HG02938 (cell line): Measurements from ENCODE around the gene SLC16A8.
"Not testable (repeated sequence)": the region's sequence is repeated elsewhere in the genome, so short reads cannot be mapped to it uniquely, and the experiment has no call there.

Experiments used
- ATAC-seq: cut with Tn5 transposase; IDR thresholded peaks from one replicate; pipeline ENCODE4 v1.9.1; 2021; ENCODE audit warnings: mild to moderate bottlenecking, moderate library complexity; ENCODE audit not compliant: unreplicated experiment

Gene SLC16A8

DNA sequence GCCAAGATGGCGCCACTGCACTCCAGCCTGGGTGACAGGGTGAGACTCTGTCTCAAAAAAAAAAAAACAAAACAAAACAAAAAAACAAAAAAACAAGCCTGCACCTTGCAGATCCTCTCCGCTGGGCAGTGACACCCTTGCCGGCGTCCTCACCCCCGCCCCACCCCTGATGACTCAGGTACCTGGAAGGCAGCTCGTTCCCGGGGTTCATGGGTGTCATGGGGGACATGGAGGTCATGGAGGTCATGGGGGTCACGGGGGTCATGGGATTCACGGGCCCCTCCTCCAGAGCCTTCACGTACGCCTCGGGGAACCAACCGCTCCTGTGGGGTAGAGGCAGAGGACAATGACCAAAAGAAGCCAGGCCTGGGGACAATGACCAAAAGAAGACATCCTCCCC, 3.0 kb upstream of the SLC16A8 start:
- ATAC-seq = no peak

- no peak for ATAC-seq
Measured at GRCh38 chr22:38086001-38086845, 2.2 kb upstream of the SLC16A8 start.

DNA sequence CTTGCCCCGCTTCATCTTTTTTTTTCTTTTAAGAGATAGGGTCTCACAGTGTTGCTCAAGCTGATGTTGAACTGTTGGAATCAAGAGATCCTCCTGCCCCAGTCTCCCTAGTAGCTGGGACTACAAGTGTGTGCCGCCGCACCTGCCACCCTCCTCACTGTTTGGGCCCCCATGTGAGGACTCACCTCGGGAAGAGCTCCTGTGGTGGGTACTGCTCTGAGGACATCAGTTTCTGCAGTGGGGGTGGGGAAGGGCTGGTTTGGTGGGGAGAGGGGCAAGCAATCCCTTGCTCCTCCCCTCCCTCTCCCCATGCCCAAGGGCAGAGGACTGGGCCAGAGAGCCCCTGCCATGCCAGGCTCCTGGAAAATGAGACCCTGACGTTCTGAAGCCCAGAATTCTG, 1.5 kb upstream of the SLC16A8 start:
- ATAC-seq = no peak

DNA sequence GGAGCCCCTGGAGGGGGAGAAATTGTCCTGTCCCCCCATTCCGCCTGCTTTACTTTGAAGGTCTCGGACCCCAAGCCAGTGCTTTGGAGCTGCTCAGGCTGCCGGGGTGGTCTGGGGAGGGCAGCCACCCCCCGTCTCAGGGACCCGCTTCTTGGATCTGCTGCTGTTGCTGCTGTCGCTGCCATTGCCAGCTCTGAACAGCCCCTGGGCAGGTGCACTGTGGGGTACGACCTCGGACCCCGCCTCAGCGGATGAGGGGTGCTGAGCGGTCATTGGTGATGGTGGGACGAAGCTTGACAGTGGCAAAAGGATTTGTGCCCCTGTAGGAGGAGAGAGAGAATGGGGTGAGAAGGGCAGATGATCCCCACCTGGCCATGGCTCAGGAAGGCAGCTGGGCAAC, 1.1 kb upstream of the SLC16A8 start:
- no peak for ATAC-seq

DNA sequence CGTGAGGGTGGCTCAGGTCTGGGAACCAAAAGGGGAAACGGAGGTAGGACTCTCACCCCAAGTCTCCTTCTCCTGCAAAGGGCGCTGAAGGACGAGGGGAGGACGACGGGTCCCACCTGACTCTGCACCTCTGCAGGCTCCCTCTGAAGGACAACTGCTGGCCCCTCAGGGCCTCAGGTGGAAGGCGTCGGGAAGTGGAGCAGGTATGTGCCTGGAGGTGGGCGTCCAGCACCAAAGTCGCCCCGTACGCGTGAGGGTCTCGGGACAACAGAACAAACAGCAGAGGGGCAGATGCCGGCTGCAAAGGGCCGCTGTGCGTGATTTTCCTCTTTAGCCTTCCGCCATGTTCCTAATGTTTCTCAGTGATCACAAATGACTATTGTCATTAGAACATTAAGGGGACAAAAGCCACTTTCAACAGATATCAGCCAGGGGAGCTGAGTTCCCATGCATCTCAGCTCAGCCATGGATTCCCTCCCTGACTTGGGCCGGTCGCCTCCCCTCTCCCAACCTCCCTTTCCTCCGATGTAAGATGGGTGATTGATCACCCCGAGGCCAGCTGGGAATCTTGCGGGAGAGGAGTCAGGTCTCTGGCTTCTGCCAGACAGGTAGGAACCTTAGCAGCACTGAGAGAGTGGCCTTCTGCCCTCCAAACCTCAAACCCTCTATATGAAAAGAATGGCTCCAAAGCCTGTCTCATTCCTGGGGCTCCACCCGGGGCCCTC, 836 bp downstream of the SLC16A8 start:
- ATAC-seq = no peak

GRCh38 chr22:38081941-38082828, 1.8 kb downstream of the SLC16A8 start:
- ATAC-seq = no peak

GRCh38 chr22:38081636-38081940, 2.4 kb downstream of the SLC16A8 start:
- ATAC-seq = no peak

DNA sequence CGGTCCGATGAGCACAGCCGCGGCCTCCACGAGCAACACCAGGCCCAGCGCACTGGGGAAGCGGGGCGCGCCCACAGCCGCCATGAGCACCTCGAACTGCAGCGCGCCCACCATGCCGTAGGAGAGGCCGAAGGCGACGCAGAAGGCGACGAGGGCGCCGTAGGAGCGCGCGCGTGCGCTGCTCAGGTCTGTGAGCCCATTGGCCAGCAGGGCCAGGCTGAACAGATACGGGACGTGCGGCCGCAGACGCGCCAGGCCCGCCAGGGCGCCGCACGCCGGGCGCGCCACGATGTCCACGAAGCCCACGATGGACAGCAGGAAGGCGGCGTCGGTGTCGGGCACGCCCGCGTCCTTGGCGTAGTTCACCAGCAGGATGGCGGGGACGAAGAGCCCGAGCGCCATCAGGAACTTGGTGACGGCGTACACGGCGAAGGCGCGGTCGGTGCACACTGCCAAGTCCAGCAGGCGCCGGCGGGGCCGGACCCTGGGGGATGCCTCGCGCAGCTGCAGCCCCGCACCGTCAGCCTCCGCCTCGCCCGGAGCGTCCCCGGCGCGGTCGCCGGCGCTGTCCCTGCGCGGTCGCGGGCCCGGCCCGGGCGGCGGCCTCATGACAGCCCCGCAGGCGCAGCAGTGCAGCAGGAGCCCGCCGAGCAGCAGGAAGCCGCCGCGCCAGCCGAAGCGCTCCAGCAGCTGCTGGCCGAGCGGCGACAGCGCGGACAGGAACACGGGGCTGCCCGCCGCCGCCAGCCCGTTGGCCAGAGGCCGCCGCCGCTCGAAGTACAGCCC, 2.9 kb downstream of the SLC16A8 start:
- no peak for ATAC-seq

DNA sequence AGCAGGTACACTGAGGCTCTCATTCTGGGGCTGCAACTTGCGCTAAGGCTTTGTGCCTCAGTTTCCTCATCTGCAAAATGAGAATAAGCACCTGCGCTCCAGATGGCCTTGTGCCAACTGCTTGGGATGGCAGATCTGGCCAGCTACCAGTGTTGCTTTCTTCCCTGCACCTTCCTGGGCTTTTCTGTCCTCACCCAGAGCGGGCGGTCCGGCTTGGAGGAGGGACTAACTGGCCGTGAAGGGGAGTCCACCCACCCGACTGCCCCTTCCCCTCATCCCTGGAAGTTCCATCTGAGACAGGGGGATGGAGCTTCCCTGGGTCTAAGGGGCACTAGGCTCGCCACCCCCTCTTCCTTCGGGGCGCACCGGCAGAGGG, 3.5 kb downstream of the SLC16A8 start:
- no peak for ATAC-seq

DNA sequence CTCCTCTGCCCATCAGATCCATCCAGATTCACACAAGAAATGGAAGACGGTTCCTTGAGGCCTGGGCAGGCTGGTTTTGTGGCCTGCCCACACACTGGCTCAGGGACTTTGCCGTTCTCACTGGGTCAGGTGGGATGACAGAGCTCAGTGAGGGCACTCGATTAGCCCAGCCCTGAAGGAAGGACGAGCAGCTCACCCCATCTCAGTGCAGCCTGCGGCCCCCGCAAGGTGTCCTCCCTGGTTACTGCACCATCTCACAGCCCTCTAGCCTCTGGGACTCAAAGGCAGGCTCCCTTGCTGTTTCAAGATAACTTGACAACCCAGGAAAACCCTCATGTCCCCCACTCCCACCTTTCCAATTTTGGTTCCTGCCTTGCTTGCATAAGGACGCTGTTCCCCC, 4.2 kb downstream of the SLC16A8 start:
- ATAC-seq = no peak

DNA sequence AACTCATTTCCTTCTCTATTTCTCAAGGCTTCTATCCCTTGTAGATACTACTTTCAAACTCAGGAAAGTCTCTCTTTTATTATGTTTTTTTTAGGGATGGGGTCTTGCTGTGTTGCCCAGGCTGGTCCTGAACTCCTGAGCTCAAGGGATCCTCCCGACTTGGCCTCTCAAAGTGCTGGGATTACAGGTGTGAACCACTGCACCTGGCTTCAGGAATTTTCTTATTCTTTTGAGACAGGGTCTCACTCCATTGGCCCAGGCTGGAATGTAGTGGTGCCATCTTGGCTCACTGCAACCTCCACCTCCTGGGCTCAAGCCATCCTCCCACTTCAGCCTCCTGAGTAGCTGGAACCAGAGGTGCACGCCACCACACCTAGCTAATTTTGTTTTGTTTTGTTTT, 4.8 kb downstream of the SLC16A8 start:
- ATAC-seq = not testable (repeated sequence)

- no peak for ATAC-seq
Measured at GRCh38 chr22:38078046-38078840, 5.7 kb downstream of the SLC16A8 start.

DNA sequence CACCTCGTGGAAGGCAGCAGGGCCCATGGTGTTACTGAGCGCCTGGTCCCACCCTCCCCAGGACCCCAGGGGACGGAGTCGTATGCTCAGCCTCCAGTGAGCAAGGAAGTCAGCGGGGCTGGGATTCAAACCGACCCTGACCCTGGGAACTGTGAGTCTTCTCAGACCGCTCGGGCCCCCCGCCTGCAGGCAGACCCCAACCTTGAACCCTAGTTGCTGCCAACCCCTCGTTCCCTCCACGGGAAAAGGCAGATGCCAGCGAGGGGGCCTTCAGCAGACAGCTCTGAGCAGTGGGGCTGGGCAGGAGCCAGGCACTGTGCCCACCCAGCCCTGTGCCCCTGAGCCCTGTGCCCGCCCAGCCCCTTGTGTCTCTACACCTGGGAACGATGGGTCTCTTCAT, 6.4 kb downstream of the SLC16A8 start:
- no peak for ATAC-seq

GRCh38 chr22:38077096-38077495, 6.9 kb downstream of the SLC16A8 start:
- no peak for ATAC-seq

GRCh38 chr22:38075961-38076360, 8.0 kb downstream of the SLC16A8 start:
- no peak for ATAC-seq

DNA sequence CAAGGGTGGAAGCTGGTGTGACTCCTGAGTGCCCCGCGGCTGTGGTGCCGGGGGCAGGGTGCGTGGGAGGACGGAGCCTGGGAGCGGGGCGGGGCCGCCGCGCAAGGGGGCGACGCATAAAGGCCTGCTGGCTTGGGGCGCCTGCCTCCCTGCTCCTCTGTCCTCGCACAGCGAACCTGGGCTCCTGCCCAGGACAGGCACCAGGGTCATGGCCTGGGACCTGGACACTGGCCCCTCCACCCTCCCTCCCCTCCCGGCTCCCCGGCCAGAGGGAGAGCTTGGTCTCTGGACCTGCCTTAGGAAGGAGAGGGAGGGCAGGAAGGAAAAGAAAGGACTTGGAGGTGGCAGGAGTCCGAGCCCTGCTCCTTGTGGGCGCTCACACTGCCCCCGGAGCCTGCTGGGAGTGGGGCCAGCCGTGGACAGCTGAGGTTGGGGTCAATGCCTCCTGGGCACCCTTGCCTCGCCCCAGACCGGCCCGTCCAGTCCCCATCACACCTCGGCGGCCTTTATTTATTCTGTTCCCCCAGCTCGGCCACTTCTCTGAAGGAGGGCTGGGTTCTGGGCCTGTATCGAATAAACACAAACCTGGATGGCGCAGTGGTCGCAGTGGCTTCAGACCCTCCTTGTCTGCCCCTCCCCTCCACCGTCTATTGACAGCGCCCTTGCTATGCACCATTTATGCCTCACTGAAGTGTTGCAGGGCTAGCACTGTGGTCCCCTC, 8.7 kb downstream of the SLC16A8 start:
- ATAC-seq = no peak

GRCh38 chr22:38074181-38075104, 9.5 kb downstream of the SLC16A8 start:
- ATAC-seq = no peak
